ENCODE data around the gene MASP1.

The MASP1 gene

GRCh38 chr3:187261541-187261969 lies 30.0 kb downstream of the MASP1 start:
- H3K9me3 ChIP-seq (ENCODE audit: control insufficient read depth, low read depth, low read length), result no peaks in the 10 kb centered on the region
- no peaks in the 10 kb centered on the region for H3K36me3 ChIP-seq (ENCODE audit: control insufficient read depth, low read depth, low read length)
- no peaks in the 10 kb centered on the region for H3K27me3 ChIP-seq (ENCODE audit: control insufficient read depth, insufficient read depth, low read length)
- H3K9ac ChIP-seq (ENCODE audit: low read length), result no peak overlapping the region
- H3K4me3 ChIP-seq (ENCODE audit: low read length), result no peak overlapping the region
- H3K4me1 ChIP-seq (ENCODE audit: control insufficient read depth, low read depth, low read length), result no peaks in the 10 kb centered on the region
- no peak overlapping the region for H3K27ac ChIP-seq (ENCODE audit: low read length)

GRCh38 chr3:187259171-187259570 lies 32.4 kb downstream of the MASP1 start:
- H3K9ac ChIP-seq (ENCODE audit: low read length), result no peak overlapping the region
- no peaks in the 10 kb centered on the region for H3K4me1 ChIP-seq (ENCODE audit: control insufficient read depth, low read depth, low read length)
- no peaks in the 10 kb centered on the region for H3K36me3 ChIP-seq (ENCODE audit: control insufficient read depth, low read depth, low read length)
- no peaks in the 10 kb centered on the region for H3K9me3 ChIP-seq (ENCODE audit: control insufficient read depth, low read depth, low read length)
- no peaks in the 10 kb centered on the region for H3K27me3 ChIP-seq (ENCODE audit: control insufficient read depth, insufficient read depth, low read length)
- no peak overlapping the region for H3K4me3 ChIP-seq (ENCODE audit: low read length)
- no peak overlapping the region for H3K27ac ChIP-seq (ENCODE audit: low read length)

DNA sequence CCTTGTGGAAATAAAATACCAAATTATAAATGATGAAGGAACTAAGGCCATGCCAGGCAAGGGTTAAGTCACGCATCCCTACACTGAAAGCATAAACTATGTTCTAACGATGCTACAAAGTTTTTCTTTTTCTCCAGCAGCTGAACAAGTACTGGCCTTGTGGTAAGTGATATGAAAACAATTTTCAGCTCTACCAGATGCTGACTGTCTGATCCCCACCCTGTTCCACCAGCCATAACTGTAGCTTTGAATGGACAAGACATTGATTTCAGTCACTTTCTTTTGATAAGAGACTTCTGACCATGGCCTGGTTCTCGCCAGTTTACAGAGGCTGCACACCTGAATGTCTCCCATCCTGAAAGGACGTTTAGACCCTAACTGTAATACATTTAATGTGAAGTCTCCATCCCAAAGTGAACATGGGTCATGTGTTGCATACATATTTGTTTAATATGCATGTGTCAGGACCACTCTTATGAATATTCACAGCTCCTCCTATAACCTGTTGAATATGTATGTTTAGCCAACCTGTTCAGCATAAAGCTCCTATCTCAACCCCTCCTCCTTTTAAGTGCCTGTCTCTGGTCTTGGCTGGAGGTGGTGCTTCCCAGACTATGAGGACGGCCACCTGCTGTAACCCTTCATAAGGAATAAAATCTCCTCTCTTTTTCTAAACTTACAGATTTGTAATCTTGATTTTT lies 33.4 kb downstream of the MASP1 start:
- H3K27me3 ChIP-seq (ENCODE audit: control insufficient read depth, insufficient read depth, low read length), result no peaks in the 10 kb centered on the region
- no peaks in the 10 kb centered on the region for H3K9me3 ChIP-seq (ENCODE audit: control insufficient read depth, low read depth, low read length)
- no peaks in the 10 kb centered on the region for H3K36me3 ChIP-seq (ENCODE audit: control insufficient read depth, low read depth, low read length)
- no peak overlapping the region for H3K27ac ChIP-seq (ENCODE audit: low read length)
- no peak overlapping the region for H3K9ac ChIP-seq (ENCODE audit: low read length)
- no peaks in the 10 kb centered on the region for H3K4me1 ChIP-seq (ENCODE audit: control insufficient read depth, low read depth, low read length)
- H3K4me3 ChIP-seq (ENCODE audit: low read length), result no peak overlapping the region

DNA sequence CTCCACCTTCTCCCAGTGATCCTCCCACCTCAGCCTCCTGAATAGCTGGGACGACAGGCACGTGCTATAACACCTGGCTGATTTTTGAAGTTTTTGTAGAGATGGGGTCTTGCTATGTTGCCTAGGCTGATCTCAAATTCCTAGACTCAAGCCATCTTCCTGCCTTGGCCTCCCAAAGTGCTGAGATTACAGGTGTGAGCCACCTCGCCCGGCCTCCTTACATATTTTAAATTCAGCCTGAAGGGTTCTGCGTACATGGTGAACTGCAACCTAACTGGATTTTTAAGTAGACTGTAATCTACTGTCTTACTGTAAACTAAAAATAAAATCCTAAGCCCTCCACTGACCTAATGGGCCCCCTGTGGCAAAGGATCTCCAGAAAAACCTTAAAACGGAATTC lies 34.1 kb downstream of the MASP1 start:
- H3K9me3 ChIP-seq (ENCODE audit: control insufficient read depth, low read depth, low read length), result no peaks in the 10 kb centered on the region
- no peak overlapping the region for H3K9ac ChIP-seq (ENCODE audit: low read length)
- H3K36me3 ChIP-seq (ENCODE audit: control insufficient read depth, low read depth, low read length), result no peaks in the 10 kb centered on the region
- no peak overlapping the region for H3K27ac ChIP-seq (ENCODE audit: low read length)
- H3K4me1 ChIP-seq (ENCODE audit: control insufficient read depth, low read depth, low read length), result no peaks in the 10 kb centered on the region
- H3K27me3 ChIP-seq (ENCODE audit: control insufficient read depth, insufficient read depth, low read length), result no peaks in the 10 kb centered on the region
- H3K4me3 ChIP-seq (ENCODE audit: low read length), result no peak overlapping the region

DNA sequence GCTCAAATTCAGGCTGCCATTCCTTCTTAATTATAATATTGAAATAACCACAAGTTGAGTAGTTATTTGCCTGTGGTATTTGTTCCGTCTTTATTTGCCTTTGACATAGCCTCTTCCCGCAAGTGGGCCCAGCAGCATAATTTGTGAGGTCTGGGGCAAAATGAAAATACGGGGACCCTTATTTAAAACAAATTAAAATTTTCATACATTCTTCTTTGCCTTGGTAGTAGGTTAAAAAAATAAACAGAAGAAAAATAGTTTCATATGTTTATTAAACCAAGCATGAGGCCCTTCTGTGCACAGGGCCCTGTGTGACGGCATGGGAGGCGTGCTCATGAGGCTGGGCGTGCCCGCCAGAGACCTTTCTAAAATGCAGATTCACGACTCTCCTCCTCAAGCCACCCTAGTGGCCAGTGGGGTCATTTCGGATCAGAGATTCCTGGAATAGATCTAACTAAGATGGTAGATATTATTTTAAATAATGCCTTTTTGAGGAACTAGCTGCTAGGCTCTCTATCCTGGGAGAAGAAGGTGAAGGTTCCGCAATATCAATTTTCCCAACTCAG lies 35.4 kb downstream of the MASP1 start:
- no peak overlapping the region for H3K27ac ChIP-seq (ENCODE audit: low read length)
- no peak overlapping the region for H3K4me3 ChIP-seq (ENCODE audit: low read length)
- H3K4me1 ChIP-seq (ENCODE audit: control insufficient read depth, low read depth, low read length), result no peaks in the 10 kb centered on the region
- H3K36me3 ChIP-seq (ENCODE audit: control insufficient read depth, low read depth, low read length), result no peaks in the 10 kb centered on the region
- no peaks in the 10 kb centered on the region for H3K9me3 ChIP-seq (ENCODE audit: control insufficient read depth, low read depth, low read length)
- no peaks in the 10 kb centered on the region for H3K27me3 ChIP-seq (ENCODE audit: control insufficient read depth, insufficient read depth, low read length)
- H3K9ac ChIP-seq (ENCODE audit: low read length), result no peak overlapping the region

GRCh38 chr3:187255314-187255713 lies 36.2 kb downstream of the MASP1 start:
- Histone ChIP-seq H3K4me3 (ENCODE audit: low read length) (no peak overlapping the region), H3K36me3 (ENCODE audit: control insufficient read depth, low read depth, low read length) (no peaks in the 10 kb centered on the region), H3K27me3 (ENCODE audit: control insufficient read depth, insufficient read depth, low read length) (no peaks in the 10 kb centered on the region), H3K27ac (ENCODE audit: low read length) (no peak overlapping the region), H3K9ac (ENCODE audit: low read length) (no peak overlapping the region), H3K9me3 (ENCODE audit: control insufficient read depth, low read depth, low read length) (no peaks in the 10 kb centered on the region), H3K4me1 (ENCODE audit: control insufficient read depth, low read depth, low read length) (peaks cover 3% of the 10 kb centered on the region)

- H3K36me3 ChIP-seq (ENCODE audit: control insufficient read depth, low read depth, low read length), result no peaks in the 10 kb centered on the region
- no peaks in the 10 kb centered on the region for H3K9me3 ChIP-seq (ENCODE audit: control insufficient read depth, low read depth, low read length)
- H3K4me3 ChIP-seq (ENCODE audit: low read length), result no peak overlapping the region
- H3K27ac ChIP-seq (ENCODE audit: low read length), result no peak overlapping the region
- H3K9ac ChIP-seq (ENCODE audit: low read length), result no peak overlapping the region
- H3K4me1 ChIP-seq (ENCODE audit: control insufficient read depth, low read depth, low read length), result peaks cover 7% of the 10 kb centered on the region
- no peaks in the 10 kb centered on the region for H3K27me3 ChIP-seq (ENCODE audit: control insufficient read depth, insufficient read depth, low read length)
These were observed 39.2 kb downstream of the MASP1 start for GRCh38 chr3:187252311-187252710.

DNA sequence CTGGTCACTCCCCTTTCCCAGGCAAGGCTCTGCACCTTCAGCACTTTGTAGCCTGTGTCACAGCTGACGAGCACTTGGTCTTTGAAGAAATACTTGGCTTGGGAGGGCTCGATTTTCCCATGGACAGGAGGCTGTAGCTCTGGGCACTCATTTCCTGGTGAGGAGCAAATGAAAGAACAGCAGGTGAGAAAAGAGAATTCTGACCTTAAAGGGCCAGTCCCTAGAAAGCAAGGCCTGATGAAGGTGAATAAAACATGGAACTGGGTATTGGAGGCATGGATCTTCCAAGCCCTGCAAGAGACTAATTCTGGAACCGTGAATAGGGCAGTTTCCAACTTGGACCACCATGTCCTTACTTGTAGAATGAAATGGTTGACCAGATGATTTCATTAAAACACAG lies 39.9 kb downstream of the MASP1 start:
- Histone ChIP-seq H3K36me3 (ENCODE audit: control insufficient read depth, low read depth, low read length) (no peaks in the 10 kb centered on the region), H3K27ac (ENCODE audit: low read length) (no peak overlapping the region), H3K9ac (ENCODE audit: low read length) (no peak overlapping the region), H3K4me1 (ENCODE audit: control insufficient read depth, low read depth, low read length) (peaks cover 7% of the 10 kb centered on the region), H3K9me3 (ENCODE audit: control insufficient read depth, low read depth, low read length) (no peaks in the 10 kb centered on the region), H3K27me3 (ENCODE audit: control insufficient read depth, insufficient read depth, low read length) (no peaks in the 10 kb centered on the region), H3K4me3 (ENCODE audit: low read length) (no peak overlapping the region)

- H3K27ac ChIP-seq (ENCODE audit: low read length), result no peak overlapping the region
- peaks cover 7% of the 10 kb centered on the region for H3K4me1 ChIP-seq (ENCODE audit: control insufficient read depth, low read depth, low read length)
- H3K27me3 ChIP-seq (ENCODE audit: control insufficient read depth, insufficient read depth, low read length), result no peaks in the 10 kb centered on the region
These were observed 44.1 kb downstream of the MASP1 start for GRCh38 chr3:187247398-187247797.

DNA sequence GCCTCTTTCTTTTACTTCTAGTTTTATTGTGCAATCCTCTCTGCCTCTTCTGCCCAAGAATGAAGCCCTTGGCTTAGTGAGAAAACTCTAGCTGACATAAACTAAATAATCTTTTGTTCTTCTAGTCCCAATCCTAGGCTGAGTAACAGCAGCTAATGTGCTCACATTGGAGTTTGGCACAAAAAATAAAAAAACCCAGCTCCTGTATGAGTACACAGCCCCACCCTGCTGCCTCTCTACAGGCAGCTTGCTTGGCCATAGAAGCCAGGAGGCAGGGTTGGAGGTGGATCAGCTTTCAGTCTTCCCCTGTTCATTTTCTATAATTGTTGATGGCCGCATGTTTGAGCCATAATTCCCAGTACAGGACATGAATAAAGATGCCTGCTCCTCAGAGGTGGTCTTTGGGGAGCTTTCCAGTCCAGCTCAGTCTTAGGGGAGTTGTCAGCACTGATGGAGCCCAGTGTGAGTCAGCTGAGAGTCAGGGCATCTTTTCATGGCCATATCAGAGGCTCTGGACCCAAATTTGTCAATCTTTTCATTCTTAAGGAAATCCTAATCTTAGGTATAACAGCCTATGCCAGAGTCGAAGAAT lies 47.5 kb downstream of the MASP1 start:
- H3K27ac ChIP-seq (ENCODE audit: low read length), result no peak overlapping the region
- no peaks in the 10 kb centered on the region for H3K27me3 ChIP-seq (ENCODE audit: control insufficient read depth, insufficient read depth, low read length)
- H3K9ac ChIP-seq (ENCODE audit: low read length), result no peak overlapping the region
- no peak overlapping the region for H3K4me3 ChIP-seq (ENCODE audit: low read length)
- no peaks in the 10 kb centered on the region for H3K4me1 ChIP-seq (ENCODE audit: control insufficient read depth, low read depth, low read length)
- H3K9me3 ChIP-seq (ENCODE audit: control insufficient read depth, low read depth, low read length), result no peaks in the 10 kb centered on the region
- H3K36me3 ChIP-seq (ENCODE audit: control insufficient read depth, low read depth, low read length), result no peaks in the 10 kb centered on the region

More at GRCh38 chr3:187247398-187247797, 44.1 kb downstream of the MASP1 start:
- no peaks in the 10 kb centered on the region for H3K9me3 ChIP-seq (ENCODE audit: control insufficient read depth, low read depth, low read length)
- no peak overlapping the region for H3K9ac ChIP-seq (ENCODE audit: low read length)
- H3K36me3 ChIP-seq (ENCODE audit: control insufficient read depth, low read depth, low read length), result no peaks in the 10 kb centered on the region
- H3K4me3 ChIP-seq (ENCODE audit: low read length), result no peak overlapping the region

DNA sequence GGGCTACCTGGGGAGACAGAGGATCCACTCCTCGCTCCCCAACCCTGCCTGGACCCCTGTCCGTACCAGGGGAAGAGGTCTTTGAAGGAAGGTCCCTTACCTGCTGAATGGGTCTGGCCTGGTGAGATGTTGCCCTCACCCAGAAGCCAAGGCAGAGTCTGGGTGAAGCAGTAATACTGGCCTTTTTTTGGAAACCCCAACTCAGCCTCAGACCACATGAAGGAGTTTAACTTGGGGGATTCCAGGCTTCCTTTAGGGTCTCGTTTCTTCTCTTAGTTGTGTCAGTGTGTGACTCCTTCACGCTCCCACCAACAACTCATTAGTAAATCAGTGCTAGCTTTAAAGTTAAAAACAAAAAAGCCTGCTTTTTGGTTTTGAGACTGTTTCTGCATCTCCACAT lies 48.6 kb downstream of the MASP1 start:
- no peaks in the 10 kb centered on the region for H3K27me3 ChIP-seq (ENCODE audit: control insufficient read depth, insufficient read depth, low read length)

DNA sequence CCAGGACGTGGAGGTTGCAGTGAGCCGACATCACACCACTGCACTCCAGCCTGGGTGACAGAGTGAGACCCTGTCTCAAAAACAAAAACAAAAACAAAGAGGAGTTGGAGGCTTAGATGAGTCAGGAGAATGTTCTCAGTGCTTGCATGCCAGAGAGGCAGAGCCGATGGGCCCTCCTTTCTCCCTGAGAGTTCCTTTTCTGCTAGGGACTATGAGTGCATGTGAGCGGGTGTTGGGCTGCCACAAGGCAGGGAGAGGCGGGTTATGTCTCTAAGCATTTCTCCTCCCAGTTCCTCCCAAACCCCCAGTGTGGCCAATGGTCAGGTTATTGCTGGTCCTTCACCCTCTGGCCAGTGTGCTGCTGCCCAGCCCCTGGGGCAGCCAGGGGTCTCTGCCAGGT lies 49.1 kb downstream of the MASP1 start:
- Histone ChIP-seq H3K27ac (ENCODE audit: low read length) (no peak overlapping the region), H3K27me3 (ENCODE audit: control insufficient read depth, insufficient read depth, low read length) (no peaks in the 10 kb centered on the region), H3K4me1 (ENCODE audit: control insufficient read depth, low read depth, low read length) (no peaks in the 10 kb centered on the region), H3K36me3 (ENCODE audit: control insufficient read depth, low read depth, low read length) (no peaks in the 10 kb centered on the region), H3K9me3 (ENCODE audit: control insufficient read depth, low read depth, low read length) (no peaks in the 10 kb centered on the region), H3K9ac (ENCODE audit: low read length) (no peak overlapping the region), H3K4me3 (ENCODE audit: low read length) (no peak overlapping the region)

More for the DNA sequence above, 48.6 kb downstream of the MASP1 start:
- Histone ChIP-seq H3K36me3 (ENCODE audit: control insufficient read depth, low read depth, low read length) (no peaks in the 10 kb centered on the region), H3K4me1 (ENCODE audit: control insufficient read depth, low read depth, low read length) (no peaks in the 10 kb centered on the region), H3K27ac (ENCODE audit: low read length) (no peak overlapping the region), H3K9ac (ENCODE audit: low read length) (no peak overlapping the region), H3K9me3 (ENCODE audit: control insufficient read depth, low read depth, low read length) (no peaks in the 10 kb centered on the region), H3K4me3 (ENCODE audit: low read length) (no peak overlapping the region)
